ENCODE measurements around the gene PIGC.

The PIGC gene

GRCh38 chr1:172443666-172444453, at the start of gene PIGC:
Gene PIGC, minus strand, starts transcription at chr1:172444069. Its CDS starts 1,447 bp downstream, at chr1:172442622.
- DNase-seq (ENCODE audit: low read depth in 3 of 3): peak; percentile 82 to 93 (median 84)

GRCh38 chr1:172492421-172492820, 48.6 kb upstream of the PIGC start:
- no peak for DNase-seq (ENCODE audit: low read depth in 3 of 3)

GRCh38 chr1:172489847-172490246, 46.0 kb upstream of the PIGC start:
- no peak for DNase-seq (ENCODE audit: low read depth in 3 of 3)

GRCh38 chr1:172488393-172488792, 44.5 kb upstream of the PIGC start:
- DNase-seq (ENCODE audit: low read depth in 3 of 3): no peak

- DNase-seq (ENCODE audit: low read depth in 3 of 3): no peak
These were observed 43.7 kb upstream of the PIGC start for GRCh38 chr1:172487550-172487949.

- DNase-seq (ENCODE audit: low read depth in 3 of 3): no peak
These were observed 43.1 kb upstream of the PIGC start for GRCh38 chr1:172486805-172487454.

GRCh38 chr1:172485626-172486025, 41.8 kb upstream of the PIGC start:
- no peak for DNase-seq (ENCODE audit: low read depth in 3 of 3)

GRCh38 chr1:172484252-172484651, 40.4 kb upstream of the PIGC start:
- no peak for DNase-seq (ENCODE audit: low read depth in 3 of 3)

- DNase-seq (ENCODE audit: low read depth in 3 of 3): no peak
These were observed 39.6 kb upstream of the PIGC start for GRCh38 chr1:172483448-172483847.

GRCh38 chr1:172482044-172482443, 38.2 kb upstream of the PIGC start:
- DNase-seq (ENCODE audit: low read depth in 3 of 3): no peak

GRCh38 chr1:172480431-172480830, 36.6 kb upstream of the PIGC start:
- DNase-seq (ENCODE audit: low read depth in 3 of 3): no peak

- DNase-seq (ENCODE audit: low read depth in 3 of 3): no peak
These were observed 34.6 kb upstream of the PIGC start for GRCh38 chr1:172478485-172478884.

- no peak for DNase-seq (ENCODE audit: low read depth in 3 of 3)
These were observed 33.9 kb upstream of the PIGC start for GRCh38 chr1:172477741-172478140.

GRCh38 chr1:172477216-172477615, 33.3 kb upstream of the PIGC start:
- no peak for DNase-seq (ENCODE audit: low read depth in 3 of 3)

- DNase-seq (ENCODE audit: low read depth in 3 of 3): no peak
These were observed 32.4 kb upstream of the PIGC start for GRCh38 chr1:172476218-172476811.

- DNase-seq (ENCODE audit: low read depth in 3 of 3): no peak
These were observed 30.0 kb upstream of the PIGC start for GRCh38 chr1:172473842-172474241.

GRCh38 chr1:172473302-172473701, 29.4 kb upstream of the PIGC start:
- DNase-seq (ENCODE audit: low read depth in 3 of 3): no peak

GRCh38 chr1:172472495-172472894, 28.6 kb upstream of the PIGC start:
- DNase-seq (ENCODE audit: low read depth in 3 of 3): no peak

GRCh38 chr1:172471666-172472065, 27.8 kb upstream of the PIGC start:
- no peak for DNase-seq (ENCODE audit: low read depth in 3 of 3)

- no peak for DNase-seq (ENCODE audit: low read depth in 3 of 3)
These were observed 26.3 kb upstream of the PIGC start for GRCh38 chr1:172470149-172470548.

GRCh38 chr1:172469717-172470116, 25.8 kb upstream of the PIGC start:
- no peak for DNase-seq (ENCODE audit: low read depth in 3 of 3)

- no peak for DNase-seq (ENCODE audit: low read depth in 3 of 3)
These were observed 24.4 kb upstream of the PIGC start for GRCh38 chr1:172468296-172468695.

GRCh38 chr1:172467446-172467845, 23.6 kb upstream of the PIGC start:
- DNase-seq (ENCODE audit: low read depth in 3 of 3): no peak
